Ishikawa (cell line): ENCODE results near the gene LFNG.

Experiments
- CEBPB ChIP-seq: IDR thresholded peaks from 2 replicates; pipeline ENCODE4 v1.6.1; 2012
- EP300 ChIP-seq: IDR thresholded peaks from 2 replicates; pipeline ENCODE4 v1.6.1; 2012; ENCODE audit warnings: borderline replicate concordance
- RAD21 ChIP-seq: IDR thresholded peaks from 2 replicates; pipeline ENCODE4 v1.6.1; 2012; ENCODE audit warnings: low read depth
- TAF1 ChIP-seq: IDR thresholded peaks from 2 replicates; pipeline ENCODE4 v1.6.1; 2012; ENCODE audit warnings: low read depth, mild to moderate bottlenecking
- TF ChIP-seq, protein P1 (sequence below): IDR thresholded peaks from 2 replicates; pipeline ENCODE4 v1.6.1; 2012
- TF ChIP-seq, protein P2 (sequence below): IDR thresholded peaks from 2 replicates; pipeline ENCODE4 v1.6.1; 2012
- TF ChIP-seq, protein P3 (sequence below): IDR thresholded peaks from 2 replicates; pipeline ENCODE4 v1.6.1; 2012; ENCODE audit warnings: low read depth, mild to moderate bottlenecking

DNA sequence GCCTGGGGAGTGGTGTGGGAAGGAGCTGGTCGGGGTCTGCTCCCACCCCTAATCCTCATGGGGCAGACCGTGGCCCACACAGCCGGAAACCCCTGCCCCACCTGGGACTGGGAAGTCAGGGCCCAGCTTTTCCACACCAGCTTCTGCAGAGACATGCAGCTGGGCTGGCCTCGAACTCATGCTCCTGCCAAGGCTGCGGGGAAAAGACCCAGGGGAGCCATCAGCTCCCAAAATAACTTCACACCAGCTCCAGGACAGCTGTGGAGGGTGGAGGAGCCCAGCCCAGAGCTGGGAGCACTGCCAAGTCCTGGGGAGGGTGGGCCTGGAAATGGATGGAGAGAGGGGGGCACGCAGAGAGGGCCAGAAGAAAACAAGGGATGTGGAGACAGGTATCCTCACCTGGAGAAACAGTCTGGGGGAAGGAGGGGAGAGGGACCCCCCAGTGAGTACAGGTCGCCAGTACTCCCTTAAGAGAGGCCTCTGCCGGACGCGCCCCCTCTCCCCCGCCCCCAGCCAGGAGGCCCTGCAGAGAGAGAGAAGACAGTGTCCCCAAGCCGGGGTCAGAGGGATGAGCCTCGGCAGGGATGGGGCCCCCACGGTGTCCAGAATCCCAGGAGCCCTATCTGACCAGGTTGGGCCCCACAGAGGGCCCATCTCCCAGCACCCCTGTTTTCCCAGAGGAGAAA lies 31.8 kb upstream of the LFNG start:
- TF ChIP-seq, protein P1, sequence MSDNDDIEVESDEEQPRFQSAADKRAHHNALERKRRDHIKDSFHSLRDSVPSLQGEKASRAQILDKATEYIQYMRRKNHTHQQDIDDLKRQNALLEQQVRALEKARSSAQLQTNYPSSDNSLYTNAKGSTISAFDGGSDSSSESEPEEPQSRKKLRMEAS, result no peak
- TF ChIP-seq CEBPB, result no peak
- no peak for TF ChIP-seq EP300
- TF ChIP-seq, protein P2, sequence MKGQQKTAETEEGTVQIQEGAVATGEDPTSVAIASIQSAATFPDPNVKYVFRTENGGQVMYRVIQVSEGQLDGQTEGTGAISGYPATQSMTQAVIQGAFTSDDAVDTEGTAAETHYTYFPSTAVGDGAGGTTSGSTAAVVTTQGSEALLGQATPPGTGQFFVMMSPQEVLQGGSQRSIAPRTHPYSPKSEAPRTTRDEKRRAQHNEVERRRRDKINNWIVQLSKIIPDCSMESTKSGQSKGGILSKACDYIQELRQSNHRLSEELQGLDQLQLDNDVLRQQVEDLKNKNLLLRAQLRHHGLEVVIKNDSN, result no peak
- TF ChIP-seq TAF1, result no peak
- no peak for TF ChIP-seq RAD21
- TF ChIP-seq, protein P3, sequence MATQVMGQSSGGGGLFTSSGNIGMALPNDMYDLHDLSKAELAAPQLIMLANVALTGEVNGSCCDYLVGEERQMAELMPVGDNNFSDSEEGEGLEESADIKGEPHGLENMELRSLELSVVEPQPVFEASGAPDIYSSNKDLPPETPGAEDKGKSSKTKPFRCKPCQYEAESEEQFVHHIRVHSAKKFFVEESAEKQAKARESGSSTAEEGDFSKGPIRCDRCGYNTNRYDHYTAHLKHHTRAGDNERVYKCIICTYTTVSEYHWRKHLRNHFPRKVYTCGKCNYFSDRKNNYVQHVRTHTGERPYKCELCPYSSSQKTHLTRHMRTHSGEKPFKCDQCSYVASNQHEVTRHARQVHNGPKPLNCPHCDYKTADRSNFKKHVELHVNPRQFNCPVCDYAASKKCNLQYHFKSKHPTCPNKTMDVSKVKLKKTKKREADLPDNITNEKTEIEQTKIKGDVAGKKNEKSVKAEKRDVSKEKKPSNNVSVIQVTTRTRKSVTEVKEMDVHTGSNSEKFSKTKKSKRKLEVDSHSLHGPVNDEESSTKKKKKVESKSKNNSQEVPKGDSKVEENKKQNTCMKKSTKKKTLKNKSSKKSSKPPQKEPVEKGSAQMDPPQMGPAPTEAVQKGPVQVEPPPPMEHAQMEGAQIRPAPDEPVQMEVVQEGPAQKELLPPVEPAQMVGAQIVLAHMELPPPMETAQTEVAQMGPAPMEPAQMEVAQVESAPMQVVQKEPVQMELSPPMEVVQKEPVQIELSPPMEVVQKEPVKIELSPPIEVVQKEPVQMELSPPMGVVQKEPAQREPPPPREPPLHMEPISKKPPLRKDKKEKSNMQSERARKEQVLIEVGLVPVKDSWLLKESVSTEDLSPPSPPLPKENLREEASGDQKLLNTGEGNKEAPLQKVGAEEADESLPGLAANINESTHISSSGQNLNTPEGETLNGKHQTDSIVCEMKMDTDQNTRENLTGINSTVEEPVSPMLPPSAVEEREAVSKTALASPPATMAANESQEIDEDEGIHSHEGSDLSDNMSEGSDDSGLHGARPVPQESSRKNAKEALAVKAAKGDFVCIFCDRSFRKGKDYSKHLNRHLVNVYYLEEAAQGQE, result no peak
